Measurements from ENCODE around the gene BOLA2B.

GRCh38 chr16:30152517-30152916 lies 40.9 kb downstream of the BOLA2B start:
- no peak for TF ChIP-seq CTCF (IDR thresholded peaks at IDR 0.05; ENCODE audit: low read length)
- no peak for TF ChIP-seq EZH2 (optimal IDR thresholded peaks at IDR 0.05; ENCODE audit: low read depth, low read length)
- TF ChIP-seq EZH2phosphoT487 (IDR thresholded peaks at IDR 0.05; ENCODE audit: low read length), result no peak
